SK-N-SH (cell line): Measurements from ENCODE around the gene VPS16. TPM values are rescaled to one million over a fixed set of nuclear protein-coding genes. Genes with fewer than 3 reads are reported as not detected.

Experiments
- CTCF ChIA-PET: fragments of 300-600, 350-600 bp; formaldehyde crosslinking; extraction: SDS; loops from one replicate; lab custom pipeline; 2021; lab: Yijun Ruan, JAX
- POLR2A ChIA-PET: fragments of 350-600 bp; sonication (Branson Sonifier 250); formaldehyde crosslinking; extraction: SDS; loops from one replicate; lab custom pipeline; 2020; ENCODE audit warnings: antibody characterized with exemption, inconsistent platforms; lab: Yijun Ruan, JAX
- DNase-seq: peaks from one replicate; pipeline ENCODE4 v3.0.0; 2012
- H2AFZ ChIP-seq: fragments of 200-600 bp; sonication (generic); 2 replicates; pipeline ENCODE4 v1.8.1; 2016; ENCODE audit warnings: antibody characterized with exemption, mild to moderate bottlenecking, low read depth
- H3F3A ChIP-seq: fragments of 200-600 bp; sonication (generic); replicated peaks from 2 replicates; pipeline ENCODE3; 2016; ENCODE audit warnings: antibody characterized with exemption, mild to moderate bottlenecking; ENCODE audit not compliant: insufficient read depth
- H3K27ac ChIP-seq, 2 experiments: fragments of 200-500 bp in 1 of 2; fragments of 200-600 bp in 1 of 2; sonication (Bioruptor generic) in 1 of 2; sonication (generic), shearing (Covaris generic) in 1 of 2; 2 replicates each; pipeline versions ENCODE4 v1.5.1 to v1.6.1; 2014 to 2016; ENCODE audit warnings: low read depth in 2 of 2, inconsistent platforms in 1 of 2, low read length in 1 of 2, mild to moderate bottlenecking in 1 of 2, mixed read lengths in 1 of 2
- H3K27me3 ChIP-seq: fragments of 200-600 bp; sonication (generic), shearing (Covaris generic); 2 replicates; pipeline ENCODE4 v1.6.1; 2016; ENCODE audit warnings: mixed run types; ENCODE audit not compliant: insufficient read depth
- H3K36me3 ChIP-seq, 2 experiments: fragments of 200-500 bp in 1 of 2; fragments of 200-600 bp in 1 of 2; sonication (Bioruptor generic) in 1 of 2; sonication (generic) in 1 of 2; replicated peaks in 1 of 2; 2 replicates each; pipeline versions ENCODE3 to v1.5.1; 2014 to 2016; ENCODE audit warnings: low read length in 1 of 2, mild to moderate bottlenecking in 1 of 2; ENCODE audit not compliant: insufficient read depth in 2 of 2, control insufficient read depth in 1 of 2
- H3K4me1 ChIP-seq, 2 experiments: fragments of 200-500 bp in 1 of 2; fragments of 200-600 bp in 1 of 2; sonication (Bioruptor generic) in 1 of 2; sonication (generic), shearing (Covaris generic) in 1 of 2; 2 replicates each; pipeline versions ENCODE4 v1.5.1 to v1.6.1; 2014 to 2016; ENCODE audit warnings: low read depth in 1 of 2, low read length in 1 of 2, mixed run types in 1 of 2; ENCODE audit not compliant: insufficient read depth in 2 of 2, control insufficient read depth in 1 of 2
- H3K4me2 ChIP-seq: fragments of 200-600 bp; sonication (generic), shearing (Covaris generic); 2 replicates; pipeline ENCODE4 v1.6.1; 2017; ENCODE audit warnings: mixed run types
- H3K4me3 ChIP-seq, 2 experiments: fragments of 200-500 bp in 1 of 2; fragments of 200-600 bp in 1 of 2; sonication (Bioruptor generic) in 1 of 2; sonication (generic), shearing (Covaris generic) in 1 of 2; 2 replicates each; pipeline versions ENCODE4 v1.5.1 to v1.8.1; 2014 to 2016; ENCODE audit warnings: low read depth in 2 of 2, inconsistent platforms in 1 of 2, low read length in 1 of 2, mild to moderate bottlenecking in 1 of 2, mixed read lengths in 1 of 2, moderate library complexity in 1 of 2
- H3K79me2 ChIP-seq: fragments of 200-600 bp; sonication (generic); 2 replicates; pipeline ENCODE4 v1.8.1; 2017; ENCODE audit warnings: mild to moderate bottlenecking; ENCODE audit not compliant: insufficient read depth
- H3K9ac ChIP-seq: fragments of 200-600 bp; sonication (generic); 2 replicates; pipeline ENCODE4 v1.6.1; 2017; ENCODE audit warnings: mixed run types
- H3K9me2 ChIP-seq: fragments of 200-600 bp; sonication (generic); 2 replicates; pipeline ENCODE4 v1.6.1; 2017; ENCODE audit warnings: mixed run types
- H3K9me3 ChIP-seq: fragments of 200-600 bp; sonication (generic); 2 replicates; pipeline ENCODE4 v1.6.1; 2017; ENCODE audit warnings: mixed run types, mild to moderate bottlenecking, moderate library complexity
- H4K20me1 ChIP-seq: fragments of 200-600 bp; sonication (generic); 2 replicates; pipeline ENCODE4 v1.6.1; 2017; ENCODE audit warnings: mild to moderate bottlenecking, mixed run types; ENCODE audit not compliant: insufficient read depth
- EZH2phosphoT487 ChIP-seq: fragments of 200-600 bp; sonication (generic); IDR thresholded peaks from 2 replicates; pipeline ENCODE4 v1.6.1; 2017; ENCODE audit warnings: low read depth, mixed run types, mild to moderate bottlenecking, antibody characterized with exemption, moderate library complexity, borderline replicate concordance
- FOXJ3 ChIP-seq: sonication (generic); formaldehyde crosslinking; IDR thresholded peaks from 2 replicates; pipeline ENCODE4 v1.5.1; 2020; ENCODE audit warnings: mild to moderate bottlenecking, missing genetic modification reagents
- FOXM1 ChIP-seq: IDR thresholded peaks from 2 replicates; pipeline ENCODE4 v1.4.0; 2012; ENCODE audit warnings: low read depth, mild to moderate bottlenecking
- JUND ChIP-seq: IDR thresholded peaks from 2 replicates; pipeline ENCODE4 v1.4.0; 2012
- NRF1 ChIP-seq: IDR thresholded peaks from 2 replicates; pipeline ENCODE4 v1.6.1; 2012; ENCODE audit warnings: low read depth, mild to moderate bottlenecking, low read length
- POLR2AphosphoS5 ChIP-seq: IDR thresholded peaks from 2 replicates; pipeline ENCODE4 v1.6.1; 2012; ENCODE audit warnings: low read depth, low read length
- RAD21 ChIP-seq: IDR thresholded peaks from 2 replicates; pipeline ENCODE4 v1.6.1; 2012; ENCODE audit warnings: mild to moderate bottlenecking, low read length
- RXRA ChIP-seq: IDR thresholded peaks from 2 replicates; pipeline ENCODE4 v1.4.0; 2012; ENCODE audit warnings: low read depth, mild to moderate bottlenecking, borderline replicate concordance
- SIN3A ChIP-seq: IDR thresholded peaks from 2 replicates; pipeline ENCODE4 v1.6.1; 2012; ENCODE audit warnings: low read depth, mild to moderate bottlenecking, low read length, moderate library complexity, borderline replicate concordance
- TCF12 ChIP-seq: IDR thresholded peaks from 2 replicates; pipeline ENCODE4 v1.4.0; 2012
- YY1 ChIP-seq: IDR thresholded peaks from 2 replicates; pipeline ENCODE4 v1.4.0; 2012; ENCODE audit warnings: low read depth, mild to moderate bottlenecking
- WGBS: methylation state at CpG from one replicate; pipeline ENCODE4 v1.1.6; 2017; ENCODE audit warnings: low lambda C conversion rate; 5-methylcytosine and 5-hydroxymethylcytosine counted together
- polyA plus RNA-seq, 3 experiments: library from polyadenylated mRNA; depleted of rRNA; stranded (reverse); fragments of >200 nt; gene quantifications; 2 replicates each; pipeline ENCODE4 v1.2.3, GENCODE V29; 2012
- TF ChIP-seq, protein P1 (sequence below): IDR thresholded peaks from 2 replicates; pipeline ENCODE4 v1.4.0; 2012; ENCODE audit warnings: low read depth
- TF ChIP-seq, protein P2 (sequence below): fragments of 150-350 bp; IDR thresholded peaks from 2 replicates; pipeline ENCODE4 v1.6.1; 2016; ENCODE audit warnings: mild to moderate bottlenecking, low read depth, low read length
- TF ChIP-seq, protein P3 (sequence below): IDR thresholded peaks from 2 replicates; pipeline ENCODE4 v1.4.0; 2012; ENCODE audit warnings: low read depth, borderline replicate concordance
- TF ChIP-seq, protein P4 (sequence below): IDR thresholded peaks from 2 replicates; pipeline ENCODE4 v1.6.1; 2012; ENCODE audit warnings: mild to moderate bottlenecking, low read depth, low read length, moderate library complexity
- TF ChIP-seq, protein P5 (sequence below): IDR thresholded peaks from 2 replicates; pipeline ENCODE4; 2012
- TF ChIP-seq, protein P6 (sequence below): IDR thresholded peaks from 2 replicates; pipeline ENCODE4 v1.4.0; 2012; ENCODE audit warnings: low read depth, borderline replicate concordance

VPS16 gene
- polyA plus RNA-seq, 1 of the 3 experiments (the other 2 are of a cell fraction): 62.0 TPM

DNA sequence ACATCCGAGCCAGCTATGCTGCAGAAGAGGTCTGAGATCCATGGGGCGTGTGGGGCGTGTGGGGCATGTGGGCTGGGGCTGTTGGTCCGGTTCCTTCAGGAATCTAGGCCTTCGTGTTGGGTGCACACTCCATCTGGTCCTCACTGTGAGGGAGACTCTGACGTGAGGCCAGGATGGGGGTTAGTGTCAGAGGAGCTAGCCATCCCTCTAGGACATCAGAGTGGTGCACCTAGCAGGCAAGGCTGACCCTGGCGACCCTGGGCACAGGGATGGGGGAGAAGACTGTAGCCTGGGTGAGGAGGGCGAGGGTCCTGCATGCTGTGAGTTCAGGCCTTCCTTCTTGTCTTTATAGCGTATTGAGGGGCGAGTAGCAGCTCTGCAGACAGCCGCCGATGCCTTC, 24.1 kb downstream of the VPS16 start:
- POLR2A ChIA-PET: interaction anchor here (0.6 kb wide), 1 partner anchor 94 kb away, joined by 3 read pairs; no protein-coding TSS in a partner anchor
- peaks cover 0 to 52% of the 10 kb centered on the region in 2 experiments for H3K36me3 ChIP-seq
- no peaks in the 10 kb centered on the region for H3K4me1 ChIP-seq
- no peaks in the 10 kb centered on the region for H3K9me2 ChIP-seq
- no peaks in the 10 kb centered on the region for H3K79me2 ChIP-seq
- no peak for DNase-seq
- no peak overlapping the region for H3K27ac ChIP-seq
- no peaks in the 10 kb centered on the region for H3K27me3 ChIP-seq
- WGBS: 95% methylated on average over 8 of the region's 12 CpGs
- CTCF ChIA-PET: interaction anchor here (1.2 to 1.5 kb wide), 4 partner anchors 8 to 136 kb away, joined by 3 to 6 read pairs (median 4); partner anchors contain the start of gene PTPRA
- no peak overlapping the region for H3K9ac ChIP-seq
- no peaks in the 10 kb centered on the region for H3K9me3 ChIP-seq
- no peaks in the 10 kb centered on the region for H4K20me1 ChIP-seq
- H2AFZ ChIP-seq: no peak overlapping the region
- TF ChIP-seq POLR2AphosphoS5: no peak
- TF ChIP-seq, protein P1, sequence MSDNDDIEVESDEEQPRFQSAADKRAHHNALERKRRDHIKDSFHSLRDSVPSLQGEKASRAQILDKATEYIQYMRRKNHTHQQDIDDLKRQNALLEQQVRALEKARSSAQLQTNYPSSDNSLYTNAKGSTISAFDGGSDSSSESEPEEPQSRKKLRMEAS: no peak
- TF ChIP-seq, protein P2, sequence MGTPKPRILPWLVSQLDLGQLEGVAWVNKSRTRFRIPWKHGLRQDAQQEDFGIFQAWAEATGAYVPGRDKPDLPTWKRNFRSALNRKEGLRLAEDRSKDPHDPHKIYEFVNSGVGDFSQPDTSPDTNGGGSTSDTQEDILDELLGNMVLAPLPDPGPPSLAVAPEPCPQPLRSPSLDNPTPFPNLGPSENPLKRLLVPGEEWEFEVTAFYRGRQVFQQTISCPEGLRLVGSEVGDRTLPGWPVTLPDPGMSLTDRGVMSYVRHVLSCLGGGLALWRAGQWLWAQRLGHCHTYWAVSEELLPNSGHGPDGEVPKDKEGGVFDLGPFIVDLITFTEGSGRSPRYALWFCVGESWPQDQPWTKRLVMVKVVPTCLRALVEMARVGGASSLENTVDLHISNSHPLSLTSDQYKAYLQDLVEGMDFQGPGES: no peak
- no peak for TF ChIP-seq FOXJ3
- TF ChIP-seq, protein P3, sequence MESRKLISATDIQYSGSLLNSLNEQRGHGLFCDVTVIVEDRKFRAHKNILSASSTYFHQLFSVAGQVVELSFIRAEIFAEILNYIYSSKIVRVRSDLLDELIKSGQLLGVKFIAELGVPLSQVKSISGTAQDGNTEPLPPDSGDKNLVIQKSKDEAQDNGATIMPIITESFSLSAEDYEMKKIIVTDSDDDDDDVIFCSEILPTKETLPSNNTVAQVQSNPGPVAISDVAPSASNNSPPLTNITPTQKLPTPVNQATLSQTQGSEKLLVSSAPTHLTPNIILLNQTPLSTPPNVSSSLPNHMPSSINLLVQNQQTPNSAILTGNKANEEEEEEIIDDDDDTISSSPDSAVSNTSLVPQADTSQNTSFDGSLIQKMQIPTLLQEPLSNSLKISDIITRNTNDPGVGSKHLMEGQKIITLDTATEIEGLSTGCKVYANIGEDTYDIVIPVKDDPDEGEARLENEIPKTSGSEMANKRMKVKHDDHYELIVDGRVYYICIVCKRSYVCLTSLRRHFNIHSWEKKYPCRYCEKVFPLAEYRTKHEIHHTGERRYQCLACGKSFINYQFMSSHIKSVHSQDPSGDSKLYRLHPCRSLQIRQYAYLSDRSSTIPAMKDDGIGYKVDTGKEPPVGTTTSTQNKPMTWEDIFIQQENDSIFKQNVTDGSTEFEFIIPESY: no peak
- no peak for TF ChIP-seq TCF12
- TF ChIP-seq RAD21: no peak
- no peak for TF ChIP-seq SIN3A
- TF ChIP-seq JUND: no peak
- H3K4me3 ChIP-seq: no peak overlapping the region
- H3F3A ChIP-seq: peaks cover 4% of the 10 kb centered on the region
- no peak overlapping the region for H3K4me2 ChIP-seq

DNA sequence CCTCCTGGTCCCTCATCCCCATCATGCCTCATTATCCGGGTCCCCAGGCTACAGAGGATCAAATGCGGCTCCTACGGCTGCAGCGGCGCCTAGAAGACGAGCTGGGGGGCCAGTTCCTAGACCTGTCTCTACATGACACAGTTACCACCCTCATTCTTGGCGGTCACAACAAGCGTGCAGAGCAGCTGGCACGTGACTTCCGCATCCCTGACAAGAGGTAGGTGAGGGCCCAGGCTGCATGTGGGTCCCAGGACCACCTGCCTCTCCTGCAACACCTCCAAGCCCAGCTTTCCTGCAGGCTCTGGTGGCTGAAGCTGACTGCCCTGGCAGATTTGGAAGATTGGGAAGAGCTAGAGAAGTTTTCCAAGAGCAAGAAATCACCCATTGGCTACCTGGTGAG, 24.6 kb downstream of the VPS16 start:
- H3F3A ChIP-seq: peaks cover 4% of the 10 kb centered on the region
- H3K9me3 ChIP-seq: no peaks in the 10 kb centered on the region
- H3K4me2 ChIP-seq: no peak overlapping the region
- WGBS: 94% methylated on average over 6 of the region's 10 CpGs
- no peaks in the 10 kb centered on the region for H3K27me3 ChIP-seq
- DNase-seq: no peak
- no peaks in the 10 kb centered on the region; a peak in 1 of 4 replicates for H3K4me1 ChIP-seq
- no peak overlapping the region for H3K4me3 ChIP-seq
- no peaks in the 10 kb centered on the region for H4K20me1 ChIP-seq
- no peak overlapping the region for H2AFZ ChIP-seq
- H3K27ac ChIP-seq: no peak overlapping the region
- H3K9me2 ChIP-seq: no peaks in the 10 kb centered on the region
- H3K9ac ChIP-seq: no peak overlapping the region
- peaks cover 0 to 51% of the 10 kb centered on the region in 2 experiments for H3K36me3 ChIP-seq
- CTCF ChIA-PET: interaction anchor here (0.5 to 1.5 kb wide), 6 partner anchors 8 to 136 kb away, joined by 3 to 6 read pairs (median 3); partner anchors contain the start of gene PTPRA
- POLR2A ChIA-PET: interaction anchor here (0.6 kb wide), 1 partner anchor 94 kb away, joined by 3 read pairs; no protein-coding TSS in a partner anchor
- no peaks in the 10 kb centered on the region for H3K79me2 ChIP-seq
- TF ChIP-seq, protein P4, sequence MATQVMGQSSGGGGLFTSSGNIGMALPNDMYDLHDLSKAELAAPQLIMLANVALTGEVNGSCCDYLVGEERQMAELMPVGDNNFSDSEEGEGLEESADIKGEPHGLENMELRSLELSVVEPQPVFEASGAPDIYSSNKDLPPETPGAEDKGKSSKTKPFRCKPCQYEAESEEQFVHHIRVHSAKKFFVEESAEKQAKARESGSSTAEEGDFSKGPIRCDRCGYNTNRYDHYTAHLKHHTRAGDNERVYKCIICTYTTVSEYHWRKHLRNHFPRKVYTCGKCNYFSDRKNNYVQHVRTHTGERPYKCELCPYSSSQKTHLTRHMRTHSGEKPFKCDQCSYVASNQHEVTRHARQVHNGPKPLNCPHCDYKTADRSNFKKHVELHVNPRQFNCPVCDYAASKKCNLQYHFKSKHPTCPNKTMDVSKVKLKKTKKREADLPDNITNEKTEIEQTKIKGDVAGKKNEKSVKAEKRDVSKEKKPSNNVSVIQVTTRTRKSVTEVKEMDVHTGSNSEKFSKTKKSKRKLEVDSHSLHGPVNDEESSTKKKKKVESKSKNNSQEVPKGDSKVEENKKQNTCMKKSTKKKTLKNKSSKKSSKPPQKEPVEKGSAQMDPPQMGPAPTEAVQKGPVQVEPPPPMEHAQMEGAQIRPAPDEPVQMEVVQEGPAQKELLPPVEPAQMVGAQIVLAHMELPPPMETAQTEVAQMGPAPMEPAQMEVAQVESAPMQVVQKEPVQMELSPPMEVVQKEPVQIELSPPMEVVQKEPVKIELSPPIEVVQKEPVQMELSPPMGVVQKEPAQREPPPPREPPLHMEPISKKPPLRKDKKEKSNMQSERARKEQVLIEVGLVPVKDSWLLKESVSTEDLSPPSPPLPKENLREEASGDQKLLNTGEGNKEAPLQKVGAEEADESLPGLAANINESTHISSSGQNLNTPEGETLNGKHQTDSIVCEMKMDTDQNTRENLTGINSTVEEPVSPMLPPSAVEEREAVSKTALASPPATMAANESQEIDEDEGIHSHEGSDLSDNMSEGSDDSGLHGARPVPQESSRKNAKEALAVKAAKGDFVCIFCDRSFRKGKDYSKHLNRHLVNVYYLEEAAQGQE: no peak
- TF ChIP-seq NRF1 (no peak), RXRA (no peak), FOXM1 (no peak), EZH2phosphoT487 (no peak), YY1 (no peak), FOXJ3 (no peak)
- TF ChIP-seq, protein P5, sequence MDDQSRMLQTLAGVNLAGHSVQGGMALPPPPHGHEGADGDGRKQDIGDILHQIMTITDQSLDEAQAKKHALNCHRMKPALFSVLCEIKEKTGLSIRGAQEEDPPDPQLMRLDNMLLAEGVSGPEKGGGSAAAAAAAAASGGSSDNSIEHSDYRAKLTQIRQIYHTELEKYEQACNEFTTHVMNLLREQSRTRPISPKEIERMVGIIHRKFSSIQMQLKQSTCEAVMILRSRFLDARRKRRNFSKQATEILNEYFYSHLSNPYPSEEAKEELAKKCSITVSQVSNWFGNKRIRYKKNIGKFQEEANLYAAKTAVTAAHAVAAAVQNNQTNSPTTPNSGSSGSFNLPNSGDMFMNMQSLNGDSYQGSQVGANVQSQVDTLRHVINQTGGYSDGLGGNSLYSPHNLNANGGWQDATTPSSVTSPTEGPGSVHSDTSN: no peak
- TF ChIP-seq, protein P6, sequence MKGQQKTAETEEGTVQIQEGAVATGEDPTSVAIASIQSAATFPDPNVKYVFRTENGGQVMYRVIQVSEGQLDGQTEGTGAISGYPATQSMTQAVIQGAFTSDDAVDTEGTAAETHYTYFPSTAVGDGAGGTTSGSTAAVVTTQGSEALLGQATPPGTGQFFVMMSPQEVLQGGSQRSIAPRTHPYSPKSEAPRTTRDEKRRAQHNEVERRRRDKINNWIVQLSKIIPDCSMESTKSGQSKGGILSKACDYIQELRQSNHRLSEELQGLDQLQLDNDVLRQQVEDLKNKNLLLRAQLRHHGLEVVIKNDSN: no peak
